Spinal cord (tissue), 10 donors: ENCODE results near the gene UQCC2. TPM values are rescaled to one million over a fixed set of nuclear protein-coding genes. Genes with fewer than 3 reads are reported as not detected.
A peak's percentile ranks its signal among the peaks of the same experiment; 100 is the strongest.

ENCODE experiments used
- DNase-seq, 6 donors: peaks; one replicate each; pipeline versions ENCODE4 v3.0.0 to v3.0.0-alpha.2; 2013 to 2015; ENCODE audit warnings: low spot score in 6 of 6, low read depth in 4 of 6
- H3K27ac ChIP-seq: one replicate; pipeline ENCODE4 v1.5.1; 2013; ENCODE audit warnings: low read depth, low read length, control low read depth
- H3K27me3 ChIP-seq: one replicate; pipeline ENCODE4 v1.6.1; 2013; ENCODE audit warnings: low read length; ENCODE audit not compliant: control insufficient read depth, insufficient read depth
- H3K36me3 ChIP-seq: one replicate; pipeline ENCODE4 v1.6.1; 2013; ENCODE audit warnings: low read length; ENCODE audit not compliant: control insufficient read depth, insufficient read depth
- H3K4me1 ChIP-seq: one replicate; pipeline ENCODE4 v1.6.1; 2013; ENCODE audit warnings: low read length; ENCODE audit not compliant: control insufficient read depth, insufficient read depth
- H3K4me3 ChIP-seq: one replicate; pipeline ENCODE4 v1.5.1; 2013; ENCODE audit warnings: low read depth, low read length, control low read depth
- H3K9me3 ChIP-seq: one replicate; pipeline ENCODE4 v1.6.1; 2013; ENCODE audit warnings: low read length; ENCODE audit not compliant: control insufficient read depth, insufficient read depth
- WGBS: methylation state at CpG from one replicate; pipeline ENCODE4 v1.1.5; 2013; ENCODE audit warnings: missing lambda C conversion rate; ENCODE audit not compliant: insufficient coverage; 5-methylcytosine and 5-hydroxymethylcytosine counted together
- polyA plus RNA-seq, 2 donors: library from polyadenylated mRNA; unstranded; fragments of 120-200 nt; gene quantifications; one replicate each; pipeline ENCODE4 v1.2.1, GENCODE V29; 2013; ENCODE audit not compliant: insufficient read length in 2 of 2
- total RNA-seq, 2 donors: library from RNA; depleted of rRNA in 1 of 2; stranded (reverse); fragments of 120-200 nt in 1 of 2; fragments of >200 nt in 1 of 2; gene quantifications; one replicate each; pipeline versions ENCODE4 v1.2.3 to v1.2.4, GENCODE V29; 2013 to 2014
- donor health status: healthy.

Gene UQCC2
- total and polyA plus RNA-seq, 4 donors, result 28.5 to 110 (median 96.4) TPM

GRCh38 chr6:33664506-33665057, 46.9 kb downstream of the UQCC2 start:
- Histone ChIP-seq H3K36me3 (peaks cover 6% of the 10 kb centered on the region), H3K9me3 (no peaks in the 10 kb centered on the region), H3K27me3 (no peaks in the 10 kb centered on the region)

GRCh38 chr6:33663727-33664449, 47.6 kb downstream of the UQCC2 start:
- no peak overlapping the region for H3K27ac ChIP-seq
- H3K4me3 ChIP-seq, result no peak overlapping the region
- H3K27me3 ChIP-seq, result no peaks in the 10 kb centered on the region
- H3K36me3 ChIP-seq, result peaks cover 6% of the 10 kb centered on the region
- no peak for DNase-seq
- no peaks in the 10 kb centered on the region for H3K9me3 ChIP-seq
- no peaks in the 10 kb centered on the region for H3K4me1 ChIP-seq
- 96% methylated on average over 16 of the region's 16 CpGs for WGBS

More at GRCh38 chr6:33664506-33665057, 46.9 kb downstream of the UQCC2 start:
- H3K4me1 ChIP-seq, result no peaks in the 10 kb centered on the region
- H3K27ac ChIP-seq, result no peak overlapping the region
- DNase-seq, result no peak
- WGBS, result 87% methylated on average over 14 of the region's 17 CpGs
- H3K4me3 ChIP-seq, result no peak overlapping the region

GRCh38 chr6:33663028-33663427, 48.5 kb downstream of the UQCC2 start:
- H3K4me3 ChIP-seq, result no peak overlapping the region
- DNase-seq, result no peak
- peaks cover under 1% of the 10 kb centered on the region for H3K4me1 ChIP-seq
- H3K27me3 ChIP-seq, result no peaks in the 10 kb centered on the region
- 96% methylated on average over 2 of the region's 5 CpGs for WGBS
- H3K27ac ChIP-seq, result no peak overlapping the region
- no peaks in the 10 kb centered on the region for H3K9me3 ChIP-seq
- peaks cover 6% of the 10 kb centered on the region for H3K36me3 ChIP-seq

GRCh38 chr6:33662318-33662717, 49.2 kb downstream of the UQCC2 start:
- H3K4me3 ChIP-seq, result no peak overlapping the region
- 87% methylated on average over 10 of the region's 11 CpGs for WGBS
- no peaks in the 10 kb centered on the region for H3K27me3 ChIP-seq
- H3K4me1 ChIP-seq, result peaks cover 4% of the 10 kb centered on the region
- H3K9me3 ChIP-seq, result no peaks in the 10 kb centered on the region
- H3K36me3 ChIP-seq, result peaks cover 3% of the 10 kb centered on the region
- no peak overlapping the region for H3K27ac ChIP-seq
- no peak for DNase-seq

GRCh38 chr6:33661106-33661838, 50.2 kb downstream of the UQCC2 start:
- H3K27ac ChIP-seq, result no peak overlapping the region
- H3K27me3 ChIP-seq, result no peaks in the 10 kb centered on the region
- peak in 1 of 6 donors; percentile 50 for DNase-seq
- no peaks in the 10 kb centered on the region for H3K9me3 ChIP-seq
- no peak overlapping the region for H3K4me3 ChIP-seq
- WGBS, result 78% methylated on average over 7 of the region's 10 CpGs
- peaks cover 4% of the 10 kb centered on the region for H3K4me1 ChIP-seq
- no peaks in the 10 kb centered on the region for H3K36me3 ChIP-seq

GRCh38 chr6:33659986-33660385, 51.5 kb downstream of the UQCC2 start:
- WGBS, result 84% methylated on average over 6 of the region's 6 CpGs
- H3K9me3 ChIP-seq, result no peaks in the 10 kb centered on the region
- no peak for DNase-seq
- H3K27me3 ChIP-seq, result no peaks in the 10 kb centered on the region
- no peak overlapping the region for H3K27ac ChIP-seq
- no peaks in the 10 kb centered on the region for H3K36me3 ChIP-seq
- H3K4me1 ChIP-seq, result peaks cover 6% of the 10 kb centered on the region
- no peak overlapping the region for H3K4me3 ChIP-seq

- H3K27ac ChIP-seq, result no peak overlapping the region
- DNase-seq, result no peak
- peaks cover 9% of the 10 kb centered on the region for H3K4me1 ChIP-seq
- H3K9me3 ChIP-seq, result no peaks in the 10 kb centered on the region
- no peaks in the 10 kb centered on the region for H3K27me3 ChIP-seq
- WGBS, result 84% methylated on average over 11 of the region's 16 CpGs
- no peaks in the 10 kb centered on the region for H3K36me3 ChIP-seq
- no peak overlapping the region for H3K4me3 ChIP-seq
These were observed 52.4 kb downstream of the UQCC2 start for GRCh38 chr6:33658982-33659689.

GRCh38 chr6:33656844-33657243, 54.7 kb downstream of the UQCC2 start:
- no peaks in the 10 kb centered on the region for H3K9me3 ChIP-seq
- no peak for DNase-seq
- no peak overlapping the region for H3K27ac ChIP-seq
- no peak overlapping the region for H3K4me3 ChIP-seq
- peaks cover 9% of the 10 kb centered on the region for H3K4me1 ChIP-seq
- H3K27me3 ChIP-seq, result no peaks in the 10 kb centered on the region
- WGBS, result 28% methylated on average over 4 of the region's 5 CpGs
- no peaks in the 10 kb centered on the region for H3K36me3 ChIP-seq

GRCh38 chr6:33654831-33655554, 56.5 kb downstream of the UQCC2 start:
- no peaks in the 10 kb centered on the region for H3K9me3 ChIP-seq
- peak in 1 of 6 donors; percentile 61 for DNase-seq
- H3K36me3 ChIP-seq, result no peaks in the 10 kb centered on the region
- no peaks in the 10 kb centered on the region for H3K27me3 ChIP-seq
- no peak overlapping the region for H3K27ac ChIP-seq
- H3K4me1 ChIP-seq, result peaks cover 9% of the 10 kb centered on the region
- 58% methylated on average over 4 of the region's 5 CpGs for WGBS
- H3K4me3 ChIP-seq, result no peak overlapping the region
